Erythroblast (primary cell): ENCODE results near the gene LFNG.

Experiments used
- GATA1 ChIP-seq: IDR thresholded peaks from 2 replicates; pipeline ENCODE4 v1.6.1; 2011; ENCODE audit warnings: low read depth, mild to moderate bottlenecking, control low read depth, low read length, moderate library complexity
- POLR2A ChIP-seq: IDR thresholded peaks from 2 replicates; pipeline ENCODE4 v1.6.1; 2011; ENCODE audit warnings: mild to moderate bottlenecking, low read length

DNA sequence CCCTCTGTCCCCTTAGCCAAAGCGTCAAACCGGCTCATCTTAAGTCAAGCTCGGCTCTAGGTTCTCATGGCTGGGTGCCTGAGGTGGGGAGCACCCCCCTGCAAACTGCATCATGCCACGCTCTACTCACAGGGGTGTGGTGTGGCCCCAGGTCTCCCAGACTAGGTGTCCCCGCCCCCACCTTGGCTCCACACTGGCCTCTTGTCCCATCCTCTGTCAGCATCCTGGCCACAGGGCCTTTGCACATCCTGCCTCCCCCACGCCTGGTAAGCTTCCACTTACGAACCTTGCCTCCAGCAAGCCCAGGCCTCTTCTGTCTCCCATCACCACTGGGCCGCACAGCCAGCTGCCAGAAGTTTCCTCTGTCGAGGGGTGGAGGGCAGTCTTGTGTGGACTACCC, 23.2 kb upstream of the LFNG start:
- TF ChIP-seq POLR2A (no peak), GATA1 (no peak)
